COLO829 (cell line): ENCODE results near the gene HDAC1.
"Not testable (repeated sequence)": the region's sequence is repeated elsewhere in the genome, so short reads cannot be mapped to it uniquely, and the experiment has no call there.

Source experiments
- DNase-seq: peaks from one replicate; pipeline ENCODE4 v3.0.0; 2012; ENCODE audit warnings: low spot score

Gene HDAC1

GRCh38 chr1:32291708-32292538 is at the start of gene HDAC1:
HDAC1 (plus strand) TSS chr1:32292083; CDS start chr1:32292170, 87 bp downstream.
- peak; percentile 91 for DNase-seq

GRCh38 chr1:32242341-32242851 is 49.5 kb upstream of the HDAC1 start:
- DNase-seq = no peak

- peak; percentile 76 for DNase-seq
These were observed 45.0 kb upstream of the HDAC1 start, which contains the start of gene FAM167B for GRCh38 chr1:32246888-32247273. FAM167B (plus strand) TSS chr1:32247222; CDS start chr1:32247422, 200 bp downstream.

- no peak for DNase-seq
These were observed 44.4 kb upstream of the HDAC1 start for GRCh38 chr1:32247452-32247851.

- peak; percentile 64 for DNase-seq
These were observed 43.6 kb upstream of the HDAC1 start for GRCh38 chr1:32247983-32248889.

- DNase-seq = no peak
These were observed 41.9 kb upstream of the HDAC1 start for GRCh38 chr1:32249831-32250525.

- DNase-seq = no peak
These were observed 40.8 kb upstream of the HDAC1 start, which contains the start of gene LCK for GRCh38 chr1:32250893-32251716. LCK (plus strand) TSS chr1:32251265; CDS start chr1:32274330, 23,065 bp downstream.

GRCh38 chr1:32255072-32256071 is 36.5 kb upstream of the HDAC1 start:
- DNase-seq = no peak

GRCh38 chr1:32256473-32257226 is 35.2 kb upstream of the HDAC1 start:
- DNase-seq = no peak

GRCh38 chr1:32257227-32257508 is 34.7 kb upstream of the HDAC1 start:
- no peak for DNase-seq

- DNase-seq = not testable (repeated sequence)
These were observed 28.7 kb upstream of the HDAC1 start for GRCh38 chr1:32263236-32263593.

GRCh38 chr1:32263744-32264143 is 28.1 kb upstream of the HDAC1 start:
- DNase-seq = no peak

- no peak for DNase-seq
These were observed 26.0 kb upstream of the HDAC1 start for GRCh38 chr1:32265846-32266245.

- no peak for DNase-seq
These were observed 24.8 kb upstream of the HDAC1 start for GRCh38 chr1:32266921-32267591.

- DNase-seq = no peak
These were observed 22.1 kb upstream of the HDAC1 start for GRCh38 chr1:32269744-32270143.

- DNase-seq = no peak
These were observed 19.1 kb upstream of the HDAC1 start for GRCh38 chr1:32272557-32273390.

- DNase-seq = no peak
These were observed 18.3 kb upstream of the HDAC1 start for GRCh38 chr1:32273391-32274208.
